ENCODE data around the gene OTUD6A. TPM values are rescaled to one million over a fixed set of nuclear protein-coding genes. Genes with fewer than 3 reads are reported as not detected.

OTUD6A gene
- total and polyA plus RNA-seq, 9 of the 15 experiments (the other 6 are each of a cell fraction or from before 2014, with no cell fraction given) = not detected

GRCh38 chrX:70042399-70043371 is 19.6 kb upstream of the OTUD6A start (continued):
- TF ChIP-seq ZNF280A (IDR thresholded peaks at IDR 0.05; ENCODE audit: low read depth, partially characterized antibody) = no peak
- peak; percentile 83 for TF ChIP-seq MAFG (tag; conservative IDR thresholded peaks at IDR 0.05)

- CTCF ChIA-PET (ENCODE audit: low intra/inter-chr PET ratio) = no interaction called here
- BruUV-seq (replicated peaks) = no TSS peak
- POLR2A ChIA-PET = no interaction called here
- H3K79me2 ChIP-seq (ENCODE audit: control insufficient read depth, insufficient read depth, low read length) = no peaks in the 10 kb centered on the region
- FAIRE-seq (no peak), DNase-seq (ENCODE audit: extremely low read depth in 1 of 4, low spot score in 3 of 4) (no peak), ATAC-seq (no peak)
- no peaks in the 10 kb centered on the region for H3K36me3 ChIP-seq (ENCODE audit: control insufficient read depth, insufficient read depth, low read length)
- H3K4me3 ChIP-seq = no peak overlapping the region
- WGBS (ENCODE audit: insufficient coverage, low coverage, missing lambda C conversion rate) = 20% methylated on average over 4 of the region's 9 CpGs
- H3K27ac ChIP-seq (ENCODE audit: extremely low read depth, low read depth, low read length) = no peak overlapping the region
- TF ChIP-seq SNAPC5 (CRISPR knock-in tag; IDR thresholded peaks at IDR 0.05) (no peak), ZNF511 (CRISPR knock-in tag; IDR thresholded peaks at IDR 0.05) (no peak), HDAC8 (tag; IDR thresholded peaks at IDR 0.05) (no peak), CTCF (IDR thresholded peaks at IDR 0.05 in 2 of 3, conservative IDR thresholded peaks at IDR 0.05 in 1 of 3; ENCODE audit: insufficient read depth in 2 of 3, low read depth in 1 of 3, low read length in 3 of 3) (peak in 1 of 3 experiments; percentile 13; a peak in 1 of 6 replicates), MIER1 (IDR thresholded peaks at IDR 0.05; ENCODE audit: low read depth) (no peak), MNT (conservative IDR thresholded peaks at IDR 0.05) (no peak)
- H3K9me3 ChIP-seq (replicated peaks; ENCODE audit: control insufficient read depth, insufficient read depth, low read depth, low read length) = no peaks in the 10 kb centered on the region
- peaks cover 0 to 10% of the 10 kb centered on the region in 2 experiments; a peak in 1 of 5 replicates for H3K27me3 ChIP-seq (ENCODE audit: control insufficient read depth in 2 of 2, insufficient read depth in 2 of 2, low read length in 2 of 2)
- H3K9me1 ChIP-seq (ENCODE audit: control insufficient read depth, insufficient read depth, low read length) = no peaks in the 10 kb centered on the region
- intact Hi-C loops (cut with micrococcal nuclease) (no loop called here), in situ Hi-C loops (cut with MboI) (loop anchor here (25.0 kb wide), 1 partner anchor 506 kb away; no protein-coding TSS in a partner anchor)
- H3K9ac ChIP-seq (ENCODE audit: insufficient read depth in 1 of 2, low read depth in 2 of 2, low read length in 2 of 2) = no peak overlapping the region
- H3K4me1 ChIP-seq (replicated peaks in 1 of 2; ENCODE audit: control insufficient read depth in 2 of 2, insufficient read depth in 2 of 2, low read length in 2 of 2) = no peaks in the 10 kb centered on the region; a peak in 1 of 5 replicates
- no peaks in the 10 kb centered on the region; the same call in 1 of the 2 replicates for H4K20me1 ChIP-seq (replicated peaks; ENCODE audit: control insufficient read depth, insufficient read depth, low read length)
- no peak overlapping the region for H2AFZ ChIP-seq (ENCODE audit: low read depth, low read length)
- H3K4me2 ChIP-seq (ENCODE audit: insufficient read depth, low read length) = no peak overlapping the region
Measured at GRCh38 chrX:70043685-70044084, 18.6 kb upstream of the OTUD6A start.
